Activated naive CD4-positive, alpha-beta T cell treated with anti-CD3 and anti-CD28 coated beads for 36 hours (primary cell): ENCODE data around the gene ALDH3A1. TPM values are rescaled to one million over a fixed set of nuclear protein-coding genes. Genes with fewer than 3 reads are reported as not detected.

Source experiments
- CTCF ChIA-PET: fragments of 350-600 bp; sonication (Branson Sonifier 250); formaldehyde crosslinking; loops from one replicate; lab custom pipeline; 2021; ENCODE audit warnings: antibody characterized with exemption; lab: Charles Lee
- DNase-seq: peaks from one replicate; pipeline ENCODE4 v3.0.0-alpha.2; 2020
- H3K27ac Mint-ChIP-seq: one replicate; pipeline ENCODE4 v1.8.0; 2021; ENCODE audit warnings: mild to moderate bottlenecking, mixed read lengths
- H3K27me3 Mint-ChIP-seq: one replicate; pipeline ENCODE4 v1.8.0; 2021; ENCODE audit warnings: low read depth, mixed read lengths
- H3K36me3 Mint-ChIP-seq: one replicate; pipeline ENCODE4 v1.8.0; 2021; ENCODE audit warnings: low read depth, mixed read lengths
- H3K4me1 Mint-ChIP-seq: one replicate; pipeline ENCODE4 v1.8.0; 2021; ENCODE audit warnings: low read depth, mixed read lengths
- H3K4me3 Mint-ChIP-seq: one replicate; pipeline ENCODE4 v1.8.0; 2021; ENCODE audit warnings: mild to moderate bottlenecking, moderate library complexity, mixed read lengths
- H3K9me3 Mint-ChIP-seq: one replicate; pipeline ENCODE4 v1.8.0; 2021; ENCODE audit warnings: mixed read lengths
- intact Hi-C: fragments of 100-400 bp; cut with micrococcal nuclease; formaldehyde crosslinking; loops from one replicate; pipeline ENCODE4 v1.15.1; 2023
- total RNA-seq, 2 experiments: library from RNA; stranded (reverse); gene quantifications; one replicate each; pipeline ENCODE4 v1.2.3, GENCODE V29; 2021

Gene ALDH3A1
- not detected for total RNA-seq

DNA sequence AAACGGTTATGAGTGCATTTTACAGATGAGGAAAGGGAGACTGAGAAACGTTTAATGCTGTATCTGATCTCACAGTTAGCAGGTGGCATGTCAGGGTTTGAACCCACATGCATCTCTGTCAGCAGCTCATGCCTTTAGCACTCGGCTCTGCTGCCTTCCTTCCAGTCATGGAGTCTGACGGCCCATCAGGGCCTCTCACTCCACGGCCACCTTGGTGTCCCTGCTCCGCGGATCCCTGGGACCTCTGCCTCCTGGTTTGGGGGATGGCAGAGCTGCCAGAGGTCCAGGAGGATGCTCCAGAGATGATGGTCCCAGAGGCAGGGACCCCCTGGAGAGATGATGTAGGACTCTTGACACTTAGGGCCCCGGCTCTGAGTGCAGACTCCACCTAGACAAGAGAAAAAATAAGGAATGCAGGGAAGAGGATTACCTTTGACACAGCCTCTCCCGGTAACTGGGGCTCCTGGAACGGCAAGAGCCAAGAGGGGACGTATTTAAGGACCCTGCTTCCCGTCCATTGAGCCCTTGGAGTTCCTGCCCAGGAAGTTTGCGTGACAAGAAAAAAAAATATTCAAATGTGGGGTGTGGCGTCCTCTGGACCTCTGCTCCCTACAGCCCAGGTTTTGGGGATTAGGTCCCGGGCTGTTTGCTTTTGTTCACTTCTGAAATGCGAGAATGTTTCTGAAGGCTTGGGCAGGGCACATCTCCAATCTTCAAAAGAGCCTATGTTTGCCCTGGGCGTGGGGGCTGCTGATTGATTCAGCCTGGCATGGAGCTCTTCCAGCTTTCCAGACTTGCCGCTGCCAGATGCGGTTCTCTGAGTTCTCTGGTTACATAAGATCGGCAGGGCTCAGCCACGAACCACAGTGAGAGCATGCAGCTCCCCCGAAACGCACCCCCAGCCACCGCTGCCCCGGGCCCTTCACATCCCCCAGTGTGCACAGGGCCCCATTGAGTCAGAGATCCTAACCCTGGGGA is at the start of gene ALDH3A1:
Gene ALDH3A1 (minus strand): TSS at position 470 of the 978 bp plus-strand sequence. CDS start 3,169 bp downstream, outside the sequence.
- peaks cover 8% of the 10 kb centered on the region for H3K4me1 Mint-ChIP-seq
- H3K9me3 Mint-ChIP-seq: no peaks in the 10 kb centered on the region
- CTCF ChIA-PET: interaction anchor here (0.9 to 1.5 kb wide), 2 partner anchors 14 to 119 kb away, joined by 3 to 6 read pairs; no protein-coding TSS in a partner anchor
- H3K27me3 Mint-ChIP-seq: peaks cover 4% of the 10 kb centered on the region
- H3K27ac Mint-ChIP-seq: no peak within 1 kb of the TSS
- H3K4me3 Mint-ChIP-seq: no peak within 1 kb of the TSS
- H3K36me3 Mint-ChIP-seq: no peaks in the 10 kb centered on the region
- intact Hi-C loops: loop anchor here (5.0 kb wide), 1 partner anchor 101 kb away; the partner anchor contains the start of gene ALDH3A2
- DNase-seq: no peak

DNA sequence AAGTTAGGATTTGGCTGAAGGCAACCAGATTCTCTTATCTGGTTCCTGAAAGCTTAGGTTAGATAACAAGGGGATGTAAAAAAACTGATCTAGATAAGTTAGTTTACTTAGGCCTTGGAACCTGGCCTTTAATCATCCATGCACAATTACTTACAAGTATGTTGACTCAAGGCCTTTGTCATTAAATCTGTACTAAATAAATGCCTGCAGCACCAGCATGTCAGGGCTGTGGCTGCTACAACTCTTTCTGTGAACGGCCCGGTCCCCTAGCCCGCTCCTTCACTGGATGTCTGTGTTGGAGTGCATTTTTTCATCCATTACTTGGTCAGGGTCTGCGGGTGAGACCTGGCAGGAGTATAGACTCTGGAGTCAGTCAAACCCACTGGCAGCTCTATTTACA is 48.4 kb upstream of the ALDH3A1 start:
- Mint-ChIP-seq H3K4me3 (no peak overlapping the region), H3K9me3 (peaks cover 12% of the 10 kb centered on the region), H3K4me1 (peaks cover 9% of the 10 kb centered on the region), H3K27me3 (no peaks in the 10 kb centered on the region), H3K36me3 (peaks cover 71% of the 10 kb centered on the region), H3K27ac (no peak overlapping the region)
- intact Hi-C loops: no loop called here
- DNase-seq: no peak
- CTCF ChIA-PET: interaction anchor here (1.1 kb wide), 1 partner anchor 9 kb away, joined by 5 read pairs; no protein-coding TSS in a partner anchor

DNA sequence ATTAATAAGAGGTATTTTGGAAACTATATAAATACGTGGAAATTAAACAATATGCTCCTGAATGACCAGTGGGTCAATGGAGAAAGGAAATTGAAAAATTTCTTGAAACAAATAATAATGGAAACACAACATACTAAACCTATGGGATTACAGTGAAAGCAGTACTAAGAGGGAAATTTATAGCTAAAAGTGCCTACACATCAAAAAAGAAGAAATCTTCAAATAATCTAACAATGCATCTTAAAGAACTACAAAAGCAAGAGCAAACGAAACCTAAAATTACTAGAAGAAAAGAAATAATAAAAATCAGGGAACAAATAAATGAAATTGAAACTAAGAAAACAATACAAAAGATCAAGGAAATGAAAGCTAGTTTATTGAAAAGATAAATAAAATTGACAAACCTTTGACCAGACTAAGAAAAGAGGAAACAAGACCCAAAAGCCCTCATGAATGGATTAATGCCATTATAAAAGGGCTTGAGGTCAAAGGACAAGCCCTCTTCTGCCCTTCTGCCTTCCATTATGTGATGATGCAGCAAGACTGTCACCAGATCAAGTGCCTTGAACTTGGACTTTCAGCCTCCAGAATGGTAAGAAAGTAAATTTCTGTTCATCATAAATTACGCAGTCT is 43.9 kb upstream of the ALDH3A1 start:
- no peak overlapping the region for H3K4me3 Mint-ChIP-seq
- H3K9me3 Mint-ChIP-seq: peaks cover 9% of the 10 kb centered on the region
- intact Hi-C loops: no loop called here
- CTCF ChIA-PET: no interaction called here
- H3K36me3 Mint-ChIP-seq: peaks cover 74% of the 10 kb centered on the region
- no peak overlapping the region for H3K27ac Mint-ChIP-seq
- no peak for DNase-seq
- H3K27me3 Mint-ChIP-seq: no peaks in the 10 kb centered on the region
- peaks cover 4% of the 10 kb centered on the region for H3K4me1 Mint-ChIP-seq

DNA sequence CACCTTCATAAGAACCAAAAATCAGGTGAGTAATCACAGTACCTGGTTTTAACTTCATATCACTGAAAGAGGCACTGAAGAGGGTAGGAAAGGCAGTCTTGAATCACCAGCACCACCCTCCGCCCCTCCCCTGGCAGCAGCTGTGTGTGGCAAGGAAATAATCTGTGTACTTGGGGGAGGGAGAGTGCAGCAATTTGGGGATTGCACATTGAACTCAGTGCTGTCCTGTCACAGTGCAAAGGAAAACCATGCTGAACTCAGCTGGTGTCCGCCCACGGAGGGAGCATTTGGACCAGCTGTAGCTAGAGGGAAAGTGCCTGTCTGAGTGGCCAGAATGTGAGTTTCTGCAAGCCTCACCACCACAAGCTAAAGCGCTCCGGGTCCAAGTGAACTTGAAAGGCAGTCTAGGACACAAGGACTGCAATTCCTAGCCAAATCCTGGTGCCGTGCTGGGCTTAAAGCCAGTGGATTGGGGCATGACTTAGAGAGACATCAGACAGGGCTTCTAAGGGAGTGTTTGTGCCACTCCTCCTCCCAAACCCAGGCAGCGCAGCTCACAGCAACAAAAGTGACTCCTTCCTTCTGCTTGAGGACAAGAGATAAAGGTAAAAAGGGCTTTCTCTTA is 39.7 kb upstream of the ALDH3A1 start:
- peaks cover 36% of the 10 kb centered on the region for H3K36me3 Mint-ChIP-seq
- CTCF ChIA-PET: interaction anchor here (1.4 kb wide), 1 partner anchor 9 kb away, joined by 5 read pairs; no protein-coding TSS in a partner anchor
- DNase-seq: peak; percentile 50
- no peak overlapping the region for H3K4me3 Mint-ChIP-seq
- H3K27ac Mint-ChIP-seq: no peak overlapping the region
- intact Hi-C loops: no loop called here
- no peaks in the 10 kb centered on the region for H3K9me3 Mint-ChIP-seq
- H3K4me1 Mint-ChIP-seq: peaks cover 4% of the 10 kb centered on the region
- no peaks in the 10 kb centered on the region for H3K27me3 Mint-ChIP-seq

DNA sequence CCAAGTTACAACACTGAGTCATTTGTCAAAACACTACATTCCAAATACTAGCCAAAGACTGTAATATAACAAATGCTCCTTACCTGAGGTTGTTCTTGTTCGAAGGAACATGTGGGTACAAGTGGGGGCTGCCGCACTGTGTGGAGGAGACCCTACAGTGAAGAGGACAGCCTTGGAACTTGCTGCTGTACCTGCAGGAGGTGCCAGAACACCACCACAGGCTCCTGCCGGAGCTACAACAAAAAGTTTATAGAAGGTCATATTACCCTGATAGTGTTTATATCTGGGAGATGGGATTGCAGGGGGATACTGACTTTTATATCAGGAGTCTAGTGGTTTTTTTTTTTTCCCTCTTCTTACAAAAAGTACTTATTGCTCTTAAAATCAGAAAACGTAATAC is 37.8 kb upstream of the ALDH3A1 start:
- DNase-seq: no peak
- no peak overlapping the region for H3K4me3 Mint-ChIP-seq
- intact Hi-C loops: no loop called here
- H3K4me1 Mint-ChIP-seq: peaks cover 4% of the 10 kb centered on the region
- H3K27me3 Mint-ChIP-seq: no peaks in the 10 kb centered on the region
- H3K9me3 Mint-ChIP-seq: no peaks in the 10 kb centered on the region
- peaks cover 33% of the 10 kb centered on the region for H3K36me3 Mint-ChIP-seq
- CTCF ChIA-PET: interaction anchor here (0.9 kb wide), 1 partner anchor 13 kb away, joined by 3 read pairs; no protein-coding TSS in a partner anchor
- no peak overlapping the region for H3K27ac Mint-ChIP-seq

GRCh38 chr17:19781488-19782458 is 33.7 kb upstream of the ALDH3A1 start:
- H3K4me3 Mint-ChIP-seq: no peak overlapping the region
- H3K4me1 Mint-ChIP-seq: peaks cover 4% of the 10 kb centered on the region
- CTCF ChIA-PET: interaction anchor here (0.6 to 1.5 kb wide), 3 partner anchors 19 to 537 kb away, joined by 3 to 6 read pairs (median 4); no protein-coding TSS in a partner anchor
- H3K27me3 Mint-ChIP-seq: no peaks in the 10 kb centered on the region
- H3K36me3 Mint-ChIP-seq: peaks cover 15% of the 10 kb centered on the region
- intact Hi-C loops: no loop called here
- DNase-seq: no peak
- H3K27ac Mint-ChIP-seq: no peak overlapping the region
- H3K9me3 Mint-ChIP-seq: no peaks in the 10 kb centered on the region

DNA sequence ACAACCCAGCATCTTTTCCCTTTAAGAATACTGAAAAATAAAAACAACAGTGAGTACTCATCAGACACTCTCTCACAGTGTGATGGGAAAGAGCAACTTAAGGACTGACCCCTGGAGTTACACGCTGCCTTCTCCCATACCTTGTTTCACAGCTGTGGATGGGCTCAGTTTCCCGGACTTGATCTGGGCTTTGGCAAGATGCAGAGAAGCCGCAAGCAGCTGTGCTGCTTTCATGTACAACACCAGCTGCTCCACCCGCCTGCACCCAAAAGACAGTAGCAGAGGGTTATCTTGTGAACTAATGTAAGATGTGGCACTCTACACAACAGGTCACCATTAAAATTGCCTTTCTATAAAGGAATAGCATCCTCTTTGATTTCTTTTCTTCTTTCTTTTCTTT is 32.7 kb upstream of the ALDH3A1 start:
- H3K36me3 Mint-ChIP-seq: peaks cover 20% of the 10 kb centered on the region
- no peaks in the 10 kb centered on the region for H3K9me3 Mint-ChIP-seq
- intact Hi-C loops: no loop called here
- peaks cover 4% of the 10 kb centered on the region for H3K4me1 Mint-ChIP-seq
- no peak overlapping the region for H3K27ac Mint-ChIP-seq
- no peak overlapping the region for H3K4me3 Mint-ChIP-seq
- CTCF ChIA-PET: interaction anchor here (1.2 to 1.5 kb wide), 2 partner anchors 15 to 18 kb away, joined by 3 to 6 read pairs; no protein-coding TSS in a partner anchor
- DNase-seq: no peak
- H3K27me3 Mint-ChIP-seq: no peaks in the 10 kb centered on the region

DNA sequence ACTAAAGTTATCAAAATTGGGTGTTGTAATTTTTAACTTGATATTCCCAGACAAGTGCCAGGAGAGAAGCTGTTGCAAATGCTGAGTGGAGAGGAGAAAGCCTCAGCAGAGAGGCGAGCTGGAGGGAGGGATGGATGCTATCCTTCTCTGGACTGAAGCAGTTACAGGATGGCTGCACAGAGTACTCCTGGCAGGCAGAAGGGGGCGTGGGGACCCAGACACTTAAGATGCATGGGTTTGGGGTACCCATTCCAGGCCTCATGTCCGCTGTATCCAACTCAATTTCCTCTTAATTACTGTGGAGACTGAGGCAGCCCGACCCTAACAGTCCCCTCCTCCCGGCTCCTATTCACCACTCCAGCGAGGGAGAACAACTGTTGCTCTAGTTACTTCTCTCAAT is 25.4 kb upstream of the ALDH3A1 start:
- Mint-ChIP-seq H3K9me3 (no peaks in the 10 kb centered on the region), H3K4me3 (no peak overlapping the region), H3K36me3 (peaks cover 13% of the 10 kb centered on the region), H3K4me1 (peaks cover 59% of the 10 kb centered on the region), H3K27ac (no peak overlapping the region), H3K27me3 (no peaks in the 10 kb centered on the region)
- intact Hi-C loops: loop anchor here (2.0 to 5.0 kb wide), 3 partner anchors 27 to 94 kb away; partner anchors contain the start of gene ULK2
- no peak for DNase-seq
- CTCF ChIA-PET: interaction anchor here (0.9 to 3.4 kb wide), 2 partner anchors 11 to 12 kb away, joined by 3 to 18 read pairs; no protein-coding TSS in a partner anchor

DNA sequence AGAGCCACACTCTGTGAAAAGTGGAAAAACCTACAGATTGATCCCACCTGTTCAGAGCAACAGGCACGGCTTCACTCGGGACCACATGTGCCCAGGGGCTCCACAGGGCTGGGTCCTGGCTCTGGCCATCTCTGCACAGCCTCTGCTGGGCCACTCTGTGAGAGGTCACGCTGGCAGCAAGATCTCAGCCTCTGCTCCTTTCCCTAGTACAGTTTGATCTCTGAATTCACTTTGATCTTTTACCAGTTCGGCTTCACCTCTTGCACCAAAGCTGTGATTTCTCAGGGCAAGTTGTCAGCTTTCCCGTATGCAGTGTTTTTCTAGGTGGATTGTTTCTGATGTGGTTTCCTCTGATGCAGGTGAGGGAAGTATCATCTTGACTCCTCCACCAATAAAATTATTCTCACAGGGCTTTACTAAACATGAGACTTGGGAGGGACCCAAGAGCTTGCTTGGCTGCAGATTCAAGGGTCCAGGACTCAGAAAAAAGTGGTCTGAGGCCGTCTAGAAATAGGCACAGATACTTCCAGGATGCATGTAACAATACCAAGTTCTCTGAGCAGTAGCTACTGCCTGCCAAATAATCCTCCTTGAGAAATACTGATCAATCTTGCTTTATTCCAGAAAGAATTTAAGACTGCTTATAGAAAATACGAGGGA is 24.0 kb upstream of the ALDH3A1 start:
- Mint-ChIP-seq H3K4me3 (peak overlapping the region; percentile 25), H3K9me3 (no peaks in the 10 kb centered on the region), H3K27ac (peak overlapping the region; percentile 73), H3K4me1 (peaks cover 70% of the 10 kb centered on the region), H3K27me3 (no peaks in the 10 kb centered on the region), H3K36me3 (peaks cover 9% of the 10 kb centered on the region)
- intact Hi-C loops: loop anchor here (1.0 to 5.0 kb wide), 4 partner anchors 29 to 205 kb away; partner anchors contain the start of genes AKAP10 and ULK2
- CTCF ChIA-PET: interaction anchor here (0.7 to 3.4 kb wide), 6 partner anchors 10 to 306 kb away, joined by 3 to 18 read pairs (median 3); no protein-coding TSS in a partner anchor
- peak; percentile 70 for DNase-seq

- peaks cover 4% of the 10 kb centered on the region for H3K36me3 Mint-ChIP-seq
These were observed 23.1 kb upstream of the ALDH3A1 start for GRCh38 chr17:19770985-19771735.

More at GRCh38 chr17:19770985-19771735, 23.1 kb upstream of the ALDH3A1 start:
- Mint-ChIP-seq H3K4me1 (peaks cover 76% of the 10 kb centered on the region), H3K4me3 (peak overlapping the region; percentile 19), H3K9me3 (no peaks in the 10 kb centered on the region), H3K27ac (peak overlapping the region; percentile 73), H3K27me3 (no peaks in the 10 kb centered on the region)
- intact Hi-C loops: loop anchor here (5.0 kb wide), 1 partner anchor 96 kb away; the partner anchor contains the start of gene ULK2
- CTCF ChIA-PET: interaction anchor here (1.0 to 3.4 kb wide), 4 partner anchors 9 to 258 kb away, joined by 3 to 18 read pairs (median 4); no protein-coding TSS in a partner anchor
- DNase-seq: no peak
